GM21737 (cell line): Measurements from ENCODE around the gene BPGM.

Experiments
- ATAC-seq: cut with Tn5 transposase; IDR thresholded peaks from one replicate; pipeline ENCODE4 v1.9.1; 2021; ENCODE audit warnings: mild to moderate bottlenecking, moderate library complexity; ENCODE audit not compliant: unreplicated experiment

The BPGM gene

GRCh38 chr7:134695321-134695860 is 48.7 kb downstream of the BPGM start:
- no peak for ATAC-seq

GRCh38 chr7:134696261-134696660 is 49.6 kb downstream of the BPGM start:
- ATAC-seq, result no peak

GRCh38 chr7:134697205-134697886 is 50.7 kb downstream of the BPGM start:
- no peak for ATAC-seq

- ATAC-seq, result no peak
These were observed 51.8 kb downstream of the BPGM start for GRCh38 chr7:134698481-134698880.

GRCh38 chr7:134699021-134699818 is 52.6 kb downstream of the BPGM start:
- no peak for ATAC-seq

- ATAC-seq, result no peak
These were observed 53.2 kb downstream of the BPGM start for GRCh38 chr7:134699899-134700298.

GRCh38 chr7:134701272-134701671 is 54.6 kb downstream of the BPGM start:
- ATAC-seq, result no peak

- no peak for ATAC-seq
These were observed 56.0 kb downstream of the BPGM start for GRCh38 chr7:134702366-134703240.

- ATAC-seq, result no peak
These were observed 56.6 kb downstream of the BPGM start for GRCh38 chr7:134703241-134703594.

- no peak for ATAC-seq
These were observed 57.1 kb downstream of the BPGM start for GRCh38 chr7:134703782-134704181.

GRCh38 chr7:134704827-134705226 is 58.2 kb downstream of the BPGM start:
- ATAC-seq, result no peak

GRCh38 chr7:134705716-134706115 is 59.1 kb downstream of the BPGM start:
- ATAC-seq, result no peak

GRCh38 chr7:134706468-134706867 is 59.8 kb downstream of the BPGM start:
- ATAC-seq, result no peak

GRCh38 chr7:134707663-134708378 is 61.2 kb downstream of the BPGM start:
- ATAC-seq, result no peak

GRCh38 chr7:134708692-134709091 is 62.0 kb downstream of the BPGM start:
- no peak for ATAC-seq

- ATAC-seq, result no peak
These were observed 62.5 kb downstream of the BPGM start for GRCh38 chr7:134709197-134709596.

- ATAC-seq, result no peak
These were observed 63.8 kb downstream of the BPGM start for GRCh38 chr7:134710511-134710853.

GRCh38 chr7:134710854-134711624 is 64.4 kb downstream of the BPGM start:
- no peak for ATAC-seq

- no peak for ATAC-seq
These were observed 65.5 kb downstream of the BPGM start for GRCh38 chr7:134712196-134712595.
